Transverse colon (tissue), 4 donors: ENCODE results near the gene TOLLIP. TPM values are rescaled to one million over a fixed set of nuclear protein-coding genes. Genes with fewer than 3 reads are reported as not detected.

ENCODE experiments used
- DNase-seq: peaks from one replicate; pipeline ENCODE4 v3.0.0-alpha.2; 2019
- H3K27ac ChIP-seq, 4 donors: fragments of 200-600 bp; sonication (generic); 2 replicates each; pipeline ENCODE4 v1.5.1; 2016 to 2018; ENCODE audit warnings: inconsistent platforms in 4 of 4
- H3K27me3 ChIP-seq: fragments of 200-600 bp; sonication (generic); 2 replicates; pipeline ENCODE4 v1.5.1; 2017; ENCODE audit warnings: inconsistent platforms
- H3K36me3 ChIP-seq, 4 donors: fragments of 200-600 bp; sonication (generic); 2 replicates each; pipeline ENCODE4 v1.5.1; 2017 to 2019; ENCODE audit warnings: inconsistent platforms in 4 of 4
- H3K4me1 ChIP-seq, 4 donors: fragments of 200-600 bp; sonication (generic); 2 replicates each; pipeline ENCODE4 v1.5.1; 2017 to 2020; ENCODE audit warnings: inconsistent platforms in 4 of 4
- H3K4me3 ChIP-seq, 4 donors: fragments of 200-600 bp; sonication (generic); 1 replicate in 1 of 4; 2 replicates in 3 of 4; pipeline versions ENCODE4 v1.5.1 to v1.6.1; 2017 to 2019; ENCODE audit warnings: inconsistent platforms in 4 of 4
- H3K9me3 ChIP-seq, 2 donors: fragments of 200-600 bp; sonication (generic); 2 replicates each; pipeline ENCODE4 v1.5.1; 2017 to 2019; ENCODE audit warnings: inconsistent platforms in 2 of 2
- CTCF ChIP-seq, 5 experiments: fragments of 200-600 bp in 3 of 5; fragments of 450-650 bp in 2 of 5; sonication (generic) in 3 of 5; IDR thresholded peaks; 1 replicate in 2 of 5; 2 replicates in 3 of 5; pipeline ENCODE4 v1.5.1; 2016 to 2017; ENCODE audit warnings: antibody characterized with exemption in 5 of 5, inconsistent platforms in 3 of 5, mild to moderate bottlenecking in 2 of 5, moderate library complexity in 1 of 5
- EP300 ChIP-seq: sonication (generic); formaldehyde crosslinking; IDR thresholded peaks from one replicate; pipeline ENCODE4 v1.6.1; 2017; ENCODE audit warnings: antibody characterized with exemption, low read depth
- POLR2A ChIP-seq: fragments of 450-650 bp; IDR thresholded peaks from one replicate; pipeline ENCODE4 v1.6.1; 2016; ENCODE audit warnings: antibody characterized with exemption, mild to moderate bottlenecking, moderate library complexity
- POLR2AphosphoS5 ChIP-seq, 3 donors: sonication (generic); formaldehyde crosslinking; IDR thresholded peaks; one replicate each; pipeline ENCODE4 v1.6.1; 2016; ENCODE audit warnings: antibody characterized with exemption in 3 of 3
- WGBS, 2 donors: methylation state at CpG; one replicate each; pipeline ENCODE4 v1.1.5; 2018; ENCODE audit warnings: low coverage in 1 of 2; 5-methylcytosine and 5-hydroxymethylcytosine counted together
- in situ Hi-C, 4 donors: fragments of 200-750 bp; cut with MboI; loops; one replicate each; pipeline versions ENCODE4 v1.15.0 to v1.15.1; 2017; ENCODE audit warnings: low sequenced_read_pairs in 3 of 4, low pct_ligation_motif_present in 1 of 4, low pct_unique_long_range_greater_than_20kb in 1 of 4
- intact Hi-C: fragments of 100-400 bp; cut with DNase I; formaldehyde crosslinking; loops from one replicate; pipeline ENCODE4 v1.15.1; 2023; ENCODE audit warnings: low total_unique reads
- total RNA-seq, 4 donors: library from RNA; depleted of rRNA; stranded (reverse); fragments of >200 nt; gene quantifications; one replicate each; pipeline ENCODE4 v1.1.0, GENCODE V29; 2016

Gene TOLLIP
- total RNA-seq, 4 donors from 2014 or later: 25.9 to 132 (median 50.4) TPM

GRCh38 chr11:1280116-1281035 is 29.1 kb downstream of the TOLLIP start:
- H3K27ac ChIP-seq: no peak overlapping the region
- DNase-seq: no peak
- WGBS, 2 donors: 95 to 100% methylated on average over 1 to 46 of the region's 46 CpGs
- H3K4me1 ChIP-seq: no peaks in the 10 kb centered on the region
- no peaks in the 10 kb centered on the region for H3K9me3 ChIP-seq
- in situ Hi-C loops (loop anchor here in 3 of 4 donors (25.0 kb wide), 1 partner anchor 232 kb away; no protein-coding TSS in a partner anchor), intact Hi-C loops (no loop called here)
- no peak overlapping the region for H3K4me3 ChIP-seq
- no peak for TF ChIP-seq POLR2A
- TF ChIP-seq POLR2AphosphoS5 (IDR thresholded peaks at IDR 0.05): no peak
- TF ChIP-seq CTCF (IDR thresholded peaks at IDR 0.05): no peak
- no peak for TF ChIP-seq EP300
- no peaks in the 10 kb centered on the region for H3K27me3 ChIP-seq
- peaks cover 0 to 32% (median 11%) of the 10 kb centered on the region in 4 donors for H3K36me3 ChIP-seq

GRCh38 chr11:1279674-1280055 is 29.8 kb downstream of the TOLLIP start:
- no peak overlapping the region for H3K4me3 ChIP-seq
- no peak for DNase-seq
- WGBS, 2 donors: 95 to 96% methylated on average over 5 to 14 of the region's 14 CpGs
- no peaks in the 10 kb centered on the region for H3K9me3 ChIP-seq
- peaks cover 0 to 27% (median 8%) of the 10 kb centered on the region in 4 donors for H3K36me3 ChIP-seq
- TF ChIP-seq CTCF (IDR thresholded peaks at IDR 0.05) (no peak), POLR2A (no peak), POLR2AphosphoS5 (IDR thresholded peaks at IDR 0.05) (no peak), EP300 (no peak)
- no peaks in the 10 kb centered on the region for H3K4me1 ChIP-seq
- H3K27ac ChIP-seq: no peak overlapping the region
- intact Hi-C loops: no loop called here
- in situ Hi-C loops: loop anchor here in 3 of 4 donors (25.0 kb wide), 1 partner anchor 233 kb away; no protein-coding TSS in a partner anchor
- H3K27me3 ChIP-seq: no peaks in the 10 kb centered on the region

- no peaks in the 10 kb centered on the region for H3K27me3 ChIP-seq
- H3K36me3 ChIP-seq: peaks cover 0 to 27% (median 6%) of the 10 kb centered on the region in 4 donors
- H3K4me1 ChIP-seq: no peaks in the 10 kb centered on the region
- in situ Hi-C loops (loop anchor here in 3 of 4 donors (25.0 kb wide), 1 partner anchor 233 kb away; no protein-coding TSS in a partner anchor), intact Hi-C loops (no loop called here)
- DNase-seq: no peak
- H3K9me3 ChIP-seq: no peaks in the 10 kb centered on the region
- TF ChIP-seq POLR2A: no peak
- WGBS, 2 donors: 92 to 100% methylated on average over 1 to 40 of the region's 40 CpGs
- no peak overlapping the region for H3K27ac ChIP-seq
- H3K4me3 ChIP-seq: no peak overlapping the region
These were observed 30.4 kb downstream of the TOLLIP start for GRCh38 chr11:1278766-1279673.

- no peak for DNase-seq
- Histone ChIP-seq H3K27ac (no peak overlapping the region), H3K4me3 (no peak overlapping the region), H3K36me3 (peaks cover 0 to 23% (median 5%) of the 10 kb centered on the region in 4 donors), H3K4me1 (no peaks in the 10 kb centered on the region), H3K27me3 (no peaks in the 10 kb centered on the region), H3K9me3 (no peaks in the 10 kb centered on the region)
- 90% methylated on average over 24 of the region's 27 CpGs; no CpG with 5 or more reads in 1 of the 2 donors for WGBS, 2 donors
- TF ChIP-seq POLR2A (no peak), CTCF (IDR thresholded peaks at IDR 0.05) (no peak), POLR2AphosphoS5 (IDR thresholded peaks at IDR 0.05) (no peak), EP300 (no peak)
- intact Hi-C loops (no loop called here), in situ Hi-C loops (loop anchor here in 3 of 4 donors (25.0 kb wide), 1 partner anchor 234 kb away; no protein-coding TSS in a partner anchor)
These were observed 31.4 kb downstream of the TOLLIP start for GRCh38 chr11:1277936-1278512.
